ENCODE data around the gene WNT11. TPM values are rescaled to one million over a fixed set of nuclear protein-coding genes. Genes with fewer than 3 reads are reported as not detected.

WNT11 gene
- total RNA-seq, 4 donors from 2014 or later: 4.2 to 11.4 (median 7.4) TPM

- WGBS, 2 donors: 32 to 33% methylated on average over 27 to 34 of the region's 35 CpGs
- intact Hi-C loops (cut with DNase I; ENCODE audit: low total_unique reads): no loop called here
- TF ChIP-seq CTCF (IDR thresholded peaks at IDR 0.05) (no peak), POLR2A (IDR thresholded peaks at IDR 0.05) (no peak)
- H3K4me3 ChIP-seq (ENCODE audit: low read depth, poor library complexity, severe bottlenecking): no peak overlapping the region
- no peak for DNase-seq (ENCODE audit: low spot score in 2 of 2)
Measured at GRCh38 chr11:76210931-76211851, 4.9 kb upstream of the WNT11 start.

DNA sequence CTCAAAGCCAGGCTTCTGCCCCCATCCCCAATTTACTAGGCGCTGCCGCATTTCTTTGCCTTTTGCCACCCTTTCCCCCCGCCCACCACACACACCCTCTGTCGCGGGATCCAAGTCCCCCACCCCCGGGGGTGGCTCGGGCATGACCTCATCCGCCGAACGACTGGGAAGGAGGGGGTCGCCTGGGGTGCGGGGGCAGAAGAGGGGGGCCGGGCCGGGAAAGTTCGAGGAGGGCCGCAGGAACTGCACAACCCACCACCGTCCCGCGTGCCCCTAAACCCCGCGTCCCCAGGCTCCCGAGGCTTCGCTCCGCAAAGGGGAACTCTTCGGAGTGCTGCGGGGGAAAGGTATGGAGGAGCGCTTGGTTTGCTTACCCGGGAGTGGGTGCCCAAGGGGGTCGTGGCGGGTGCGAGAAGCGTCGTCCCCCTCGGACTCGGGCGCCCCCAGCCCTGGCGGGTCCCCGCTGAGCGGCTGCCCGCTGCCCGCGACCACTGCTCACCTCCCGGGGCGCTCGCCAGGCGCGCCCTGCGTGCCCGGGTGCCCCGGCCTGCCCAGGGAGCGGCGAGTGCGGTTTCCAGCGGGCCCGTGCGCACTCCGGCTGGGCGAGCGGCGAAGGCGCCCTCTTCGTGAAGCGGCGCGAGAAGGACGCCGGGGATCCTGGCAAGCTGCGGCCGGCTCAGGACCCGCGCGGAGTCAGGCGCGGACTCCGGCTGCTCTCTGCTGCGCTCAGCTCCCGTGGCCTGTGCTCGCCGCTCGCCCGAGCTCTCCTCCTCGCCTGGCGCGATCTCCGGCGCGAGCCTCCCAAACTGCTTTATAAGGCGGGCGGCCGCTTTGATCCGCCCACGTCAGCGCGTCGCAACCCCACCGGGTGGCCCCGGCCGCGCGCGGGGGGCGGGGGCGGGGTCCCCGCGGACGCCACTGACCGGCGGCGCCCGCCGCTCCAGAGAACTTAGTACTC lies 4.0 kb upstream of the WNT11 start:
- intact Hi-C loops (cut with DNase I; ENCODE audit: low total_unique reads): loop anchor here (2.0 kb wide), 1 partner anchor 109 kb away; no protein-coding TSS in a partner anchor
- TF ChIP-seq POLR2A (IDR thresholded peaks at IDR 0.05): no peak
- no peak for TF ChIP-seq CTCF (IDR thresholded peaks at IDR 0.05)
- peak; percentile 48 to 94 for DNase-seq (ENCODE audit: low spot score in 2 of 2)
- H3K4me3 ChIP-seq (ENCODE audit: low read depth, poor library complexity, severe bottlenecking): peak overlapping the region; percentile 22
- 1% methylated on average over 37 to 66 of the region's 111 CpGs for WGBS, 2 donors

DNA sequence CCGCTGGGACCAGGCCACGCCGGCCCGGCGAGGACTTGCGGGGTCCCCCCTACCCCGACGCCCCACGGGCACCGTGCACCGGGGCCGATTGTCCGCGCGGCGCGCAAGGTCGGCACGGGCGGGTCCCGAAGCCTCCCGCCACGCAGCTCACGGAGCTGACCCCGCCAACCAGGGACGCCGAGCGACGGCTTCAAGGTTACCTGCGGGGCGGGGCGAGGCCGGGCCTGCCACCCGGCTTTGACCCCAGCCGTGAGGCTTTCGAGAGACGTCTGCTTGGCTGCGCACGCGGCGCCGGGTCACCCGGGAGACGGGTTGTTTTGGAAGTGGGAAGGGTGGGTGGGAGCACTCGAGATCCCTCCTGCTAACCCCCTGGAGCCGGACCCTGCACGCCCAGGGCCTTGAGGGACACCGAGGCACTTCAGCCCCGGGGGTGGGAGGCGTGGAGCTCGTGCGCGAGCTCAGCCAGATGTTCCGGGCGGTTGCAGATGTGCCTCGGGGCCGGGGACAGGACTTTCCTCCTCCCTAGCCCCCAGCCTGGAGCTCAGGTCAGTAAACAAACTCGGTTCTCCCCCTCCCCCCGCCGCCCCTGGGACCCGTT lies 3.2 kb upstream of the WNT11 start:
- DNase-seq (ENCODE audit: low spot score in 2 of 2): no peak
- peak overlapping the region; percentile 22 for H3K4me3 ChIP-seq (ENCODE audit: low read depth, poor library complexity, severe bottlenecking)
- intact Hi-C loops (cut with DNase I; ENCODE audit: low total_unique reads): loop anchor here (2.0 kb wide), 1 partner anchor 109 kb away; no protein-coding TSS in a partner anchor
- TF ChIP-seq POLR2A (IDR thresholded peaks at IDR 0.05): no peak
- WGBS, 2 donors: 0% methylated on average over 24 to 29 of the region's 61 CpGs

- TF ChIP-seq CTCF (IDR thresholded peaks at IDR 0.05) (peak in 1 of 3 donors; percentile 72), POLR2A (IDR thresholded peaks at IDR 0.05) (no peak)
- peak overlapping the region; percentile 22 for H3K4me3 ChIP-seq (ENCODE audit: low read depth, poor library complexity, severe bottlenecking)
- intact Hi-C loops (cut with DNase I; ENCODE audit: low total_unique reads): loop anchor here (2.0 kb wide), 1 partner anchor 110 kb away; no protein-coding TSS in a partner anchor
- peak in 1 of 2 donors; percentile 96 for DNase-seq (ENCODE audit: low spot score in 2 of 2)
- WGBS, 2 donors: 1 to 2% methylated on average over 34 to 46 of the region's 79 CpGs
Measured at GRCh38 chr11:76208438-76209374, 2.4 kb upstream of the WNT11 start.

- DNase-seq (ENCODE audit: low spot score in 2 of 2): peak; percentile 63 to 96
- intact Hi-C loops (cut with DNase I; ENCODE audit: low total_unique reads): loop anchor here (2.0 kb wide), 1 partner anchor 111 kb away; no protein-coding TSS in a partner anchor
- peak overlapping the region; percentile 22 for H3K4me3 ChIP-seq (ENCODE audit: low read depth, poor library complexity, severe bottlenecking)
- TF ChIP-seq CTCF (IDR thresholded peaks at IDR 0.05): peak in 1 of 3 donors; percentile 61
- TF ChIP-seq POLR2A (IDR thresholded peaks at IDR 0.05): no peak
- 1% methylated on average over 44 to 55 of the region's 55 CpGs for WGBS, 2 donors
Measured at GRCh38 chr11:76207642-76208401, 1.5 kb upstream of the WNT11 start.
